ENCODE results near the gene CBLB. TPM values are rescaled to one million over a fixed set of nuclear protein-coding genes. Genes with fewer than 3 reads are reported as not detected.

CBLB gene
- total and polyA plus RNA-seq, 4 donors, result 3.1 to 22.8 (median 9.8) TPM

DNA sequence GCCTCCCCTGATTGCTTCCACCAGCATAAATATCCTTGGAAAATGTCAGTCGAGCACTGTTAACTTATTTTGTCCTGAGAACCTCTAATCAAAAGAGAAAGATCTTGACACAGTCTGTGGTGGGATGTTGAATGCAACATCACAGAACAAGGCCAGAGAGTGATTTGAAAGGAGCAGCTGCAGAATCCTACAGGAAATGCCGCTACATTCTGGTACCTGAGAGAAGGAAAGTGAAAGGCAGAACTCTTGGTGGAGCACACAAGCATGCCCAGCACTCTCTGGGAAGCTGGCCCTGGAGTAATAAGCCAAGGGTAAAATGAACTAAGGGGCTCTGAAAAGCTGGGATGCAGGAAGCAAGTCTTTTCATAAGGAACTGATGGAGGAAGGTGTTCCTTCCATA is 75.8 kb downstream of the CBLB start:
- Histone ChIP-seq H3K9ac (ENCODE audit: low read depth in 1 of 2, low read length in 2 of 2) (no peak overlapping the region), H3K4me3 (ENCODE audit: low read depth in 1 of 3, low read length in 3 of 3) (no peak overlapping the region), H3K4me1 (ENCODE audit: control insufficient read depth in 4 of 4, insufficient read depth in 4 of 4, low read length in 3 of 4) (peaks cover 0 to 2% (median under 1%) of the 10 kb centered on the region in 4 donors), H3K9me3 (ENCODE audit: control insufficient read depth in 4 of 4, low read length in 3 of 4) (no peaks in the 10 kb centered on the region), H3K27ac (ENCODE audit: low read depth in 1 of 2, low read length in 2 of 2) (no peak overlapping the region), H3K27me3 (ENCODE audit: control insufficient read depth in 4 of 4, insufficient read depth in 4 of 4, low read length in 3 of 4) (no peaks in the 10 kb centered on the region), H3K36me3 (ENCODE audit: control insufficient read depth in 4 of 4, insufficient read depth in 3 of 4, low read depth in 1 of 4, low read length in 3 of 4) (no peaks in the 10 kb centered on the region)
- no peak for DNase-seq (ENCODE audit: low spot score)
- 89% methylated on average over 2 of the region's 2 CpGs for WGBS
- TF ChIP-seq MAX (IDR thresholded peaks at IDR 0.05), result no peak
- no peak for TF ChIP-seq GABPA (IDR thresholded peaks at IDR 0.05 in 1 of 2, conservative IDR thresholded peaks at IDR 0.05 in 1 of 2)
- no peak for TF ChIP-seq ATF3 (IDR thresholded peaks at IDR 0.05)
- no peak for TF ChIP-seq NR2F2 (IDR thresholded peaks at IDR 0.05)

DNA sequence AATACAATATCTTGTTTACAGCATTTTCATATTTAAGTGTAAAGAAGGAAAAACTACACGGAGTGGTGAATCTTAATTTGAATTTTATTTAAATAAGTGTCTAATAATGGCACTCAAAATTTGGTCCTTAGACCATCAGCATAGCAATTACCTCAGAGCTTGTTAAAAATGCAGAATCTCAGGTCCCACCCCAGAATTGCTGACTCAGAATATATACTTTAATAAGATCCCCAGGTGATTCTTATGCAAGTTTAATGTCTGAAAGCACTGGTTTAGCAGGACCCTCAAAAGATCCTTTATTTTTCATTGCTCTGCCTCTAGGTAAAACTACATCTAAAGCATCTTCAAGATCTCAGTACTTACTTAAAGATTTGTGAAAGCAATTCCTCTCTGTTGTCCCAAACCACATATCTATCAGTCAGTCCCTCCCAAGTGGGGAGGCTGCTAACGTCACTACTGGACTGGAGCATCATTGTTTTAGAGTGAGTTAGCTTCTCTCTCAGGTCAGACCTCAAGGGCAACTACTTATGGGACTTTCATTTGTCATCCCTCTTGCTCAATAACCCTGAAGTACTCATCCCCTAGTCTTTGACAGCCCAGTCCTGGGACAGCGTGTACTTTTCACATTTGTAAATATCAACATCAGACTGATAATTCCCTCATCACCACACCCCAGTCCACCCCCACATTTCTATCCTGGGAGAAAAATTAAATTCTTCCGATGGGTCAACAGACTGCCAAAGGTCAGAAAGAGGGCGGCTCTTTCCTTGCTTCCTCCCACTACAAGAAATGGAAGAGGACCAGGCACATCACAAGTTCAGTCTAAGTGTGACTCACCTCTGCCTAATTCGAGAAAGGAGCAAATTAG is 76.7 kb downstream of the CBLB start:
- Histone ChIP-seq H3K27me3 (ENCODE audit: control insufficient read depth in 4 of 4, insufficient read depth in 4 of 4, low read length in 3 of 4) (no peaks in the 10 kb centered on the region), H3K9ac (ENCODE audit: low read depth in 1 of 2, low read length in 2 of 2) (no peak overlapping the region), H3K4me3 (ENCODE audit: low read depth in 1 of 3, low read length in 3 of 3) (no peak overlapping the region), H3K4me1 (ENCODE audit: control insufficient read depth in 4 of 4, insufficient read depth in 4 of 4, low read length in 3 of 4) (peaks cover 0 to 2% (median under 1%) of the 10 kb centered on the region in 4 donors), H3K27ac (ENCODE audit: low read depth in 1 of 2, low read length in 2 of 2) (no peak overlapping the region), H3K36me3 (ENCODE audit: control insufficient read depth in 4 of 4, insufficient read depth in 3 of 4, low read depth in 1 of 4, low read length in 3 of 4) (no peaks in the 10 kb centered on the region), H3K9me3 (ENCODE audit: control insufficient read depth in 4 of 4, low read length in 3 of 4) (no peaks in the 10 kb centered on the region)
- no peak for DNase-seq (ENCODE audit: low spot score)
- WGBS, result 53% methylated on average over 6 of the region's 6 CpGs
- TF ChIP-seq RXRA (IDR thresholded peaks at IDR 0.05), result peak; percentile 87 to 89
- TF ChIP-seq NR2F2 (IDR thresholded peaks at IDR 0.05), result peak; percentile 97
- TF ChIP-seq TAF1 (conservative IDR thresholded peaks at IDR 0.05), result no peak
- TF ChIP-seq SP1 (IDR thresholded peaks at IDR 0.05), result peak; percentile 88
- peak; percentile 62 to 76 for TF ChIP-seq JUND (IDR thresholded peaks at IDR 0.05)
- TF ChIP-seq FOXA1 (IDR thresholded peaks at IDR 0.05), result peak; percentile 49
- TF ChIP-seq, protein P1, sequence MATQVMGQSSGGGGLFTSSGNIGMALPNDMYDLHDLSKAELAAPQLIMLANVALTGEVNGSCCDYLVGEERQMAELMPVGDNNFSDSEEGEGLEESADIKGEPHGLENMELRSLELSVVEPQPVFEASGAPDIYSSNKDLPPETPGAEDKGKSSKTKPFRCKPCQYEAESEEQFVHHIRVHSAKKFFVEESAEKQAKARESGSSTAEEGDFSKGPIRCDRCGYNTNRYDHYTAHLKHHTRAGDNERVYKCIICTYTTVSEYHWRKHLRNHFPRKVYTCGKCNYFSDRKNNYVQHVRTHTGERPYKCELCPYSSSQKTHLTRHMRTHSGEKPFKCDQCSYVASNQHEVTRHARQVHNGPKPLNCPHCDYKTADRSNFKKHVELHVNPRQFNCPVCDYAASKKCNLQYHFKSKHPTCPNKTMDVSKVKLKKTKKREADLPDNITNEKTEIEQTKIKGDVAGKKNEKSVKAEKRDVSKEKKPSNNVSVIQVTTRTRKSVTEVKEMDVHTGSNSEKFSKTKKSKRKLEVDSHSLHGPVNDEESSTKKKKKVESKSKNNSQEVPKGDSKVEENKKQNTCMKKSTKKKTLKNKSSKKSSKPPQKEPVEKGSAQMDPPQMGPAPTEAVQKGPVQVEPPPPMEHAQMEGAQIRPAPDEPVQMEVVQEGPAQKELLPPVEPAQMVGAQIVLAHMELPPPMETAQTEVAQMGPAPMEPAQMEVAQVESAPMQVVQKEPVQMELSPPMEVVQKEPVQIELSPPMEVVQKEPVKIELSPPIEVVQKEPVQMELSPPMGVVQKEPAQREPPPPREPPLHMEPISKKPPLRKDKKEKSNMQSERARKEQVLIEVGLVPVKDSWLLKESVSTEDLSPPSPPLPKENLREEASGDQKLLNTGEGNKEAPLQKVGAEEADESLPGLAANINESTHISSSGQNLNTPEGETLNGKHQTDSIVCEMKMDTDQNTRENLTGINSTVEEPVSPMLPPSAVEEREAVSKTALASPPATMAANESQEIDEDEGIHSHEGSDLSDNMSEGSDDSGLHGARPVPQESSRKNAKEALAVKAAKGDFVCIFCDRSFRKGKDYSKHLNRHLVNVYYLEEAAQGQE (IDR thresholded peaks at IDR 0.05), result no peak
- TF ChIP-seq YY1 (IDR thresholded peaks at IDR 0.05), result peak; percentile 57
- no peak for TF ChIP-seq CTCF (IDR thresholded peaks at IDR 0.05; ENCODE audit: low read depth, low read length, missing input control)
- TF ChIP-seq EGR1 (IDR thresholded peaks at IDR 0.05; ENCODE audit: low read depth in 2 of 2), result peak; percentile 84 to 85
- TF ChIP-seq HNF4A (conservative IDR thresholded peaks at IDR 0.05), result peak; percentile 57 to 81
- peak in 1 of 2 donors; percentile 16 for TF ChIP-seq GABPA (IDR thresholded peaks at IDR 0.05 in 1 of 2, conservative IDR thresholded peaks at IDR 0.05 in 1 of 2)
- peak; percentile 60 for TF ChIP-seq ATF3 (IDR thresholded peaks at IDR 0.05)
- TF ChIP-seq FOXA2 (IDR thresholded peaks at IDR 0.05), result peak; percentile 60
- no peak for TF ChIP-seq ZBTB33 (IDR thresholded peaks at IDR 0.05)
- TF ChIP-seq RAD21 (IDR thresholded peaks at IDR 0.05), result peak; percentile 28 to 38
- TF ChIP-seq HNF4G (IDR thresholded peaks at IDR 0.05), result no peak
- TF ChIP-seq MAX (IDR thresholded peaks at IDR 0.05), result peak; percentile 51
